Measurements from ENCODE around the gene USP17L29. TPM values are rescaled to one million over a fixed set of nuclear protein-coding genes. Genes with fewer than 3 reads are reported as not detected.

The USP17L29 gene
- total RNA-seq, 2 experiments from 2014 or later = not detected

Other genes with a start within 250 kb of the USP17L29 start
- not detected for gene FAM90A26, start 183.2 kb upstream of the USP17L29 start, total RNA-seq
- gene USP17L10, start 143.0 kb upstream of the USP17L29 start, total RNA-seq = not detected
- not detected for gene USP17L11, start 138.2 kb upstream of the USP17L29 start, total RNA-seq
- gene USP17L12, start 133.5 kb upstream of the USP17L29 start, total RNA-seq = not detected
- not detected for gene USP17L13, start 128.7 kb upstream of the USP17L29 start, total RNA-seq
- not detected for gene USP17L15, start 119.3 kb upstream of the USP17L29 start, total RNA-seq
- not detected for gene USP17L17, start 109.8 kb upstream of the USP17L29 start, total RNA-seq
- gene USP17L18, start 105.0 kb upstream of the USP17L29 start, total RNA-seq = not detected
- gene USP17L19, start 100.3 kb upstream of the USP17L29 start, total RNA-seq = not detected
- not detected for gene USP17L20, start 95.5 kb upstream of the USP17L29 start, total RNA-seq
- gene USP17L21, start 90.8 kb upstream of the USP17L29 start, total RNA-seq = not detected
- gene USP17L22, start 86.0 kb upstream of the USP17L29 start, total RNA-seq = not detected
- not detected for gene USP17L24, start 28.5 kb upstream of the USP17L29 start, total RNA-seq
- not detected for gene USP17L25, start 23.7 kb upstream of the USP17L29 start, total RNA-seq
- not detected for gene USP17L26, start 19.0 kb upstream of the USP17L29 start, total RNA-seq
- not detected for gene USP17L5, start 14.2 kb upstream of the USP17L29 start, total RNA-seq
- not detected for gene USP17L27, start 9.5 kb upstream of the USP17L29 start, total RNA-seq
- gene USP17L28, start 4.7 kb upstream of the USP17L29 start, total RNA-seq = not detected
- gene USP17L30, start 9.5 kb downstream of the USP17L29 start, total RNA-seq = not detected
- gene DEFB131A, start 90.8 kb downstream of the USP17L29 start, total RNA-seq = not detected

All from activated CD8-positive, alpha-beta memory T cell treated with anti-CD3 and anti-CD28 coated beads, Interleukin-2, amount 10 ng/mL, durations not matched to agents 7 days and 5 days (primary cell).